B cell (primary cell): ENCODE results near the gene RBM19. TPM values are rescaled to one million over a fixed set of nuclear protein-coding genes. Genes with fewer than 3 reads are reported as not detected.

Experiments used
- ATAC-seq: fragments of 200-7000 bp; cut with Tn5 transposase; one replicate; pipeline ENCODE4 v1.10.0; 2021; ENCODE audit warnings: low read depth, mild to moderate bottlenecking, moderate number of reproducible peaks, moderate library complexity
- CTCF ChIA-PET: fragments of 350-600 bp; sonication (Branson Sonifier 250); formaldehyde crosslinking; loops from one replicate; lab custom pipeline; 2021; ENCODE audit warnings: antibody characterized with exemption, inconsistent platforms; lab: Charles Lee
- POLR2A ChIA-PET: fragments of 350-600 bp; sonication (Branson Sonifier 250); formaldehyde crosslinking; loops from one replicate; lab custom pipeline; 2021; ENCODE audit warnings: antibody characterized with exemption; lab: Charles Lee
- DNase-seq: peaks from one replicate; pipeline ENCODE4 v3.0.0; 2013
- H2AFZ ChIP-seq: 2 replicates; pipeline ENCODE4 v1.6.1; 2012; ENCODE audit warnings: mild to moderate bottlenecking, low read depth, low read length; ENCODE audit not compliant: insufficient read depth, poor library complexity, severe bottlenecking
- H3K27ac ChIP-seq, 2 donors: 1 replicate in 1 of 2; 2 replicates in 1 of 2; pipeline ENCODE4 v1.5.1; 2012 to 2013; ENCODE audit warnings: low read length in 2 of 2, mild to moderate bottlenecking in 2 of 2, moderate library complexity in 1 of 2
- H3K27me3 ChIP-seq, 4 experiments: fragments of 200-600 bp in 1 of 4; sonication (generic) in 1 of 4; replicated peaks in 1 of 4; 1 replicate in 2 of 4; 2 replicates in 2 of 4; pipeline versions ENCODE4 v1.6.1 to v1.7.0; 2013 to 2016; ENCODE audit warnings: low read length in 3 of 4, mild to moderate bottlenecking in 2 of 4, mixed read lengths in 1 of 4, moderate library complexity in 1 of 4; ENCODE audit not compliant: insufficient read depth in 4 of 4, control insufficient read depth in 3 of 4; ENCODE audit errors: control extremely low read depth in 1 of 4
- H3K36me3 ChIP-seq, 2 experiments: replicated peaks in 1 of 2; 1 replicate in 1 of 2; 2 replicates in 1 of 2; pipeline versions ENCODE4 v1.6.1 to v1.7.1; 2013; ENCODE audit warnings: low read length in 1 of 2; ENCODE audit not compliant: insufficient read depth in 2 of 2, control insufficient read depth in 1 of 2; ENCODE audit errors: control extremely low read depth in 1 of 2, extremely low read depth in 1 of 2
- H3K4me1 ChIP-seq, 2 donors: fragments of 200-600 bp in 1 of 2; sonication (generic) in 1 of 2; 1 replicate in 1 of 2; 2 replicates in 1 of 2; pipeline versions ENCODE4 v1.5.1 to v1.6.1; 2013 to 2017; ENCODE audit warnings: low read length in 2 of 2; ENCODE audit not compliant: control insufficient read depth in 2 of 2, insufficient read depth in 2 of 2
- H3K4me2 ChIP-seq: replicated peaks from 2 replicates; pipeline ENCODE3; 2012; ENCODE audit warnings: mild to moderate bottlenecking, low read depth, low read length; ENCODE audit not compliant: poor library complexity, severe bottlenecking
- H3K4me3 ChIP-seq, 5 experiments: fragments of 200-600 bp in 1 of 5; sonication (generic) in 1 of 5; 1 replicate in 3 of 5; 2 replicates in 2 of 5; pipeline versions ENCODE4 v1.5.1 to v1.7.0; 2011 to 2016; ENCODE audit warnings: low read length in 4 of 5, mild to moderate bottlenecking in 4 of 5, low read depth in 2 of 5, control low read depth in 1 of 5, moderate library complexity in 1 of 5; ENCODE audit not compliant: insufficient read depth in 1 of 5; ENCODE audit errors: control extremely low read depth in 1 of 5, extremely low read depth in 1 of 5
- H3K79me2 ChIP-seq: fragments of 200-600 bp; sonication (generic); one replicate; pipeline ENCODE4 v1.6.0; 2016; ENCODE audit warnings: low read length; ENCODE audit not compliant: control insufficient read depth, insufficient read depth
- H3K9ac ChIP-seq: fragments of 200-600 bp; sonication (generic); 2 replicates; pipeline ENCODE4 v1.6.1; 2017; ENCODE audit warnings: mild to moderate bottlenecking, low read length, moderate library complexity
- H3K9me3 ChIP-seq, 3 donors: one replicate each; pipeline versions ENCODE4 v1.6.1 to v1.7.1; 2013; ENCODE audit warnings: low read length in 2 of 3; ENCODE audit not compliant: control insufficient read depth in 2 of 3, insufficient read depth in 1 of 3; ENCODE audit errors: control extremely low read depth in 1 of 3
- H4K20me1 ChIP-seq: 2 replicates; pipeline ENCODE4 v1.6.0; 2012; ENCODE audit warnings: mild to moderate bottlenecking, low read length; ENCODE audit not compliant: insufficient read depth, control insufficient read depth, poor library complexity, severe bottlenecking
- H3K27ac Mint-ChIP-seq: one replicate; pipeline ENCODE4 v1.8.0; 2021; ENCODE audit warnings: mixed read lengths
- H3K27me3 Mint-ChIP-seq: one replicate; pipeline ENCODE4 v1.8.0; 2021; ENCODE audit warnings: mixed read lengths
- H3K4me1 Mint-ChIP-seq: one replicate; pipeline ENCODE4 v1.8.0; 2021; ENCODE audit warnings: mixed read lengths
- H3K4me3 Mint-ChIP-seq: one replicate; pipeline ENCODE4 v1.8.0; 2021; ENCODE audit warnings: mixed read lengths
- H3K9me3 Mint-ChIP-seq: one replicate; pipeline ENCODE4 v1.8.0; 2022; ENCODE audit warnings: mixed read lengths; ENCODE audit not compliant: insufficient read depth
- EZH2 ChIP-seq: IDR thresholded peaks from 2 replicates; pipeline ENCODE4 v1.6.1; 2012; ENCODE audit warnings: borderline replicate concordance, low read depth, mild to moderate bottlenecking, moderate library complexity, low read length; ENCODE audit not compliant: insufficient read depth, poor library complexity, severe bottlenecking
- WGBS: methylation state at CpG from one replicate; pipeline ENCODE4 v1.1.5; 2013; ENCODE audit warnings: missing lambda C conversion rate; ENCODE audit not compliant: insufficient coverage; 5-methylcytosine and 5-hydroxymethylcytosine counted together
- intact Hi-C: fragments of 100-400 bp; cut with micrococcal nuclease; formaldehyde crosslinking; loops from one replicate; pipeline ENCODE4 v1.10.0; 2022
- polyA plus RNA-seq: library from polyadenylated mRNA; depleted of rRNA; stranded (reverse); fragments of >200 nt; gene quantifications from 2 replicates; pipeline ENCODE4 v1.2.3, GENCODE V29; 2012
- total RNA-seq, 2 donors: library from RNA; stranded (reverse); fragments of 120-200 nt in 1 of 2; gene quantifications; 1 replicate in 1 of 2; 2 replicates in 1 of 2; pipeline versions ENCODE4 v1.2.3 to v1.2.4, GENCODE V29; 2013 to 2022
- TF ChIP-seq, protein P1 (sequence below): fragments of 200-600 bp; IDR thresholded peaks from one replicate; pipeline ENCODE4 v1.8.0; 2022; ENCODE audit warnings: antibody characterized with exemption, mild to moderate bottlenecking

RBM19 gene
- total and polyA plus RNA-seq, 2 donors (not counting 1 experiment from before 2014, with no cell fraction given): 43.1 to 90.0 TPM

DNA sequence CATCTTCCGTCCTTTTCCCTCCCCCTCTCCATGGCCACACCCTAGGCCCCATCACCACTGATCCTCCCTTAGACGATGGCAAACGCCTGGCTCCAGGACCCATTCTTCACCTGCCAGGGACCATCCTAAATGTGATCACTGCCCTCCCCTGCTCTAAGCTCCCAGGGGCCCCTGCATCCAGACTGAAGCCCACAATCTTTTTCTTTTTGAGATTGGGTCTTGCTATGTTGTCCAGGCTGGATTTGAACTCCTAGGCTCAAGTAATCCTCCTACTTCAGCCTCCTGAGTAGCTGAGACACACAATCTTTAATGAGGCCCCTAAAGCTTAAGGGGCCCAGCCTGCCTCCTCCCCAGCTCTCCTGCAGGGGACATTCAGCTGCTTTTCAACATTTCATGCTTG is 15.3 kb downstream of the RBM19 start:
- H4K20me1 ChIP-seq: no peaks in the 10 kb centered on the region
- DNase-seq (no peak), ATAC-seq (no peak)
- TF ChIP-seq, protein P1, sequence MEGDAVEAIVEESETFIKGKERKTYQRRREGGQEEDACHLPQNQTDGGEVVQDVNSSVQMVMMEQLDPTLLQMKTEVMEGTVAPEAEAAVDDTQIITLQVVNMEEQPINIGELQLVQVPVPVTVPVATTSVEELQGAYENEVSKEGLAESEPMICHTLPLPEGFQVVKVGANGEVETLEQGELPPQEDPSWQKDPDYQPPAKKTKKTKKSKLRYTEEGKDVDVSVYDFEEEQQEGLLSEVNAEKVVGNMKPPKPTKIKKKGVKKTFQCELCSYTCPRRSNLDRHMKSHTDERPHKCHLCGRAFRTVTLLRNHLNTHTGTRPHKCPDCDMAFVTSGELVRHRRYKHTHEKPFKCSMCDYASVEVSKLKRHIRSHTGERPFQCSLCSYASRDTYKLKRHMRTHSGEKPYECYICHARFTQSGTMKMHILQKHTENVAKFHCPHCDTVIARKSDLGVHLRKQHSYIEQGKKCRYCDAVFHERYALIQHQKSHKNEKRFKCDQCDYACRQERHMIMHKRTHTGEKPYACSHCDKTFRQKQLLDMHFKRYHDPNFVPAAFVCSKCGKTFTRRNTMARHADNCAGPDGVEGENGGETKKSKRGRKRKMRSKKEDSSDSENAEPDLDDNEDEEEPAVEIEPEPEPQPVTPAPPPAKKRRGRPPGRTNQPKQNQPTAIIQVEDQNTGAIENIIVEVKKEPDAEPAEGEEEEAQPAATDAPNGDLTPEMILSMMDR: no peak
- TF ChIP-seq EZH2: no peak
- no peak overlapping the region for H3K27ac Mint-ChIP-seq
- CTCF ChIA-PET: no interaction called here
- intact Hi-C loops: no loop called here
- H3K4me1 Mint-ChIP-seq: no peaks in the 10 kb centered on the region
- POLR2A ChIA-PET: no interaction called here
- H3K9me3 Mint-ChIP-seq: no peaks in the 10 kb centered on the region
- no peak overlapping the region for H3K27ac ChIP-seq
- no peaks in the 10 kb centered on the region for H3K27me3 Mint-ChIP-seq
- H2AFZ ChIP-seq: no peak overlapping the region
- H3K9me3 ChIP-seq: no peaks in the 10 kb centered on the region
- no peak overlapping the region for H3K4me3 ChIP-seq
- H3K9ac ChIP-seq: no peak overlapping the region
- no peak overlapping the region for H3K4me2 ChIP-seq
- no peaks in the 10 kb centered on the region for H3K79me2 ChIP-seq
- H3K27me3 ChIP-seq: no peaks in the 10 kb centered on the region
- 96% methylated on average over 3 of the region's 3 CpGs for WGBS
- no peaks in the 10 kb centered on the region for H3K4me1 ChIP-seq
- no peak overlapping the region for H3K4me3 Mint-ChIP-seq
- H3K36me3 ChIP-seq: peaks cover 3 to 91% of the 10 kb centered on the region in 2 experiments

DNA sequence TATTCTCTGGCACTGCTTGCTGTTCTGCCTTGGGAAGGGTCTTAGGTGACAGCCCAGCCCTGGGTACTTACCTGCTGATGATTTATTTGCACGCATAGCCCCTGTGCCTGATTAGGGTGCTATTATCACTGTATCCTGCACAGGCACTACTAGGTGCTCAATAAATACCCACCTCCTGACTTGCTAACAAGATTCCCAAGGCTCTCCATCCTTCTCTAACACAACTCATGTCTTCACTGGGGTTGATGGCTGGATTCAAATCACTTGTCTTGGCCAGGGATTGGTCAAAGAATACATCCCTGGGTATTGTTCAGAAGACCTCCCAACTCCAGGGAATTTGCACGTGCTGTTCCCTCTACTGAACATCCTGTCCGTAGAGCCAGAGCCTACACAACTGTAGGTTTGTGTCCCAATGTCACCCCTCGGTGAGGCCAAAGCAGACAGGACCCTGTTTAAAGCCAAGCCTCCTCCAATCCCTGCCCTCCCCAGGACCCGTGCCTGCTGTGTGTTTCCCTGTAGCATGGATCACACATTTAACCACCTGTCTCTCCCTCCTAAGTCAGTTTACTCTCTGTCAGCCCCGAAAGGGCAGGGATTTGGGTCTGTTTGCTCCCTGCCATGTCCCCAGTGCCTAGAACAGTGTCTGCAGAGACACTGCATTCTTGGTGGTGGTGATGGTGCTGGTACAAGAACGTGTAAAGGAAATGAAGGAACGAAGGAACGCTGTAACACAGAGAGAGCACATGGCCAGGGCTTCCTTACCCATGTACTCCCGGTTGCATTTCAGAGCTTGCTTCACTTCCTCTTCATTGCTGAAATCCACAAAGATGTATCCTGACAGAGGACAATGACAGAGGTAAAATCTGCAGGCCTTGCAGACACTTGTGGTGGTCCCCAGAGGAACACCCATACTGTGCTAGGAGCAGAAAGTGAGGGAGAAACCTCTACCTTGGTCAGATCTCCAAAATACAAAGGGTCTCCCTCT is 16.5 kb downstream of the RBM19 start:
- H3K4me1 Mint-ChIP-seq: no peaks in the 10 kb centered on the region
- no peak for ATAC-seq
- H3K27me3 Mint-ChIP-seq: no peaks in the 10 kb centered on the region
- WGBS: 98% methylated on average over 9 of the region's 10 CpGs
- CTCF ChIA-PET: no interaction called here
- intact Hi-C loops: no loop called here
- no peak overlapping the region for H3K9ac ChIP-seq
- no peak overlapping the region for H3K27ac Mint-ChIP-seq
- no peaks in the 10 kb centered on the region for H3K27me3 ChIP-seq
- no peak overlapping the region for H3K4me3 ChIP-seq
- H3K27ac ChIP-seq: no peak overlapping the region
- H3K36me3 ChIP-seq: peaks cover 5 to 90% of the 10 kb centered on the region in 2 experiments
- H3K4me3 Mint-ChIP-seq: no peak overlapping the region
- H4K20me1 ChIP-seq: no peaks in the 10 kb centered on the region
- H3K9me3 ChIP-seq: no peaks in the 10 kb centered on the region
- H3K79me2 ChIP-seq: no peaks in the 10 kb centered on the region
- no peak for DNase-seq
- POLR2A ChIA-PET: no interaction called here
- TF ChIP-seq, protein P1: no peak
- TF ChIP-seq EZH2: no peak
- H3K4me1 ChIP-seq: no peaks in the 10 kb centered on the region
- H2AFZ ChIP-seq: no peak overlapping the region
- no peaks in the 10 kb centered on the region for H3K9me3 Mint-ChIP-seq
- no peak overlapping the region for H3K4me2 ChIP-seq
